PFSK-1 (cell line): Measurements from ENCODE around the gene BBS10.

Source experiments
- FOXP2 ChIP-seq: optimal IDR thresholded peaks from 2 replicates; pipeline ENCODE3; 2011; ENCODE audit warnings: borderline replicate concordance, control low read depth, inconsistent platforms; ENCODE audit not compliant: insufficient read depth; ENCODE audit errors: extremely low read length, extremely low read depth
- POLR2AphosphoS5 ChIP-seq: IDR thresholded peaks from 2 replicates; pipeline ENCODE4 v1.6.1; 2012; ENCODE audit warnings: low read depth, mild to moderate bottlenecking, control low read depth, low read length, moderate library complexity
- SIN3A ChIP-seq: IDR thresholded peaks from 2 replicates; pipeline ENCODE4 v1.6.1; 2012; ENCODE audit warnings: mild to moderate bottlenecking, low read length, moderate library complexity, borderline replicate concordance; ENCODE audit not compliant: insufficient read depth
- TAF1 ChIP-seq: IDR thresholded peaks from 2 replicates; pipeline ENCODE4 v1.6.1; 2012; ENCODE audit warnings: low read length, control low read depth, borderline replicate concordance; ENCODE audit not compliant: insufficient read depth
- TF ChIP-seq, protein P1 (sequence below), 2 experiments: IDR thresholded peaks; 2 replicates each; pipeline versions ENCODE4 v1.6.1 to v1.8.0; 2011 to 2012; ENCODE audit warnings: low read depth in 2 of 2, low read length in 2 of 2, control low read depth in 1 of 2, inconsistent platforms in 1 of 2, mild to moderate bottlenecking in 1 of 2, moderate library complexity in 1 of 2; ENCODE audit not compliant: insufficient read depth in 1 of 2

The BBS10 gene

DNA sequence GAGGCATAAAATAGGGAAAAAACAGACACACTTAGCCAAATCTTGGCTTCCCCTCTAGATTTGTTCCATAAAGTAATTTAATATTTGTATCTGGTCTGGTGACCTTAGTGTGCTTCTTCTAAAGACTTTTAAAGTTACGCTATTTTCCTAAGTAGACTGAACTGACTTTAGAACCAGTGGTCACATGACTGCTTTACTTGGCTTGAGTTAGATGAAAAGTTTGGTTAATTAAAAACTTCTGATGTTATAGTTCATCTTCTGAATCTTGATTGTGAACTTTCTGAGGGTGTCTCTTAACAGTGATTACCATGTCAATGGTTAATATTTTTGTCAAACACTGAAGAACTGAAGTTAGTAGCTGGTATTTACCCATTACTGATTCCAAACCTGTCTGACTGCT, 2.6 kb downstream of the BBS10 start:
- TF ChIP-seq, protein P1, sequence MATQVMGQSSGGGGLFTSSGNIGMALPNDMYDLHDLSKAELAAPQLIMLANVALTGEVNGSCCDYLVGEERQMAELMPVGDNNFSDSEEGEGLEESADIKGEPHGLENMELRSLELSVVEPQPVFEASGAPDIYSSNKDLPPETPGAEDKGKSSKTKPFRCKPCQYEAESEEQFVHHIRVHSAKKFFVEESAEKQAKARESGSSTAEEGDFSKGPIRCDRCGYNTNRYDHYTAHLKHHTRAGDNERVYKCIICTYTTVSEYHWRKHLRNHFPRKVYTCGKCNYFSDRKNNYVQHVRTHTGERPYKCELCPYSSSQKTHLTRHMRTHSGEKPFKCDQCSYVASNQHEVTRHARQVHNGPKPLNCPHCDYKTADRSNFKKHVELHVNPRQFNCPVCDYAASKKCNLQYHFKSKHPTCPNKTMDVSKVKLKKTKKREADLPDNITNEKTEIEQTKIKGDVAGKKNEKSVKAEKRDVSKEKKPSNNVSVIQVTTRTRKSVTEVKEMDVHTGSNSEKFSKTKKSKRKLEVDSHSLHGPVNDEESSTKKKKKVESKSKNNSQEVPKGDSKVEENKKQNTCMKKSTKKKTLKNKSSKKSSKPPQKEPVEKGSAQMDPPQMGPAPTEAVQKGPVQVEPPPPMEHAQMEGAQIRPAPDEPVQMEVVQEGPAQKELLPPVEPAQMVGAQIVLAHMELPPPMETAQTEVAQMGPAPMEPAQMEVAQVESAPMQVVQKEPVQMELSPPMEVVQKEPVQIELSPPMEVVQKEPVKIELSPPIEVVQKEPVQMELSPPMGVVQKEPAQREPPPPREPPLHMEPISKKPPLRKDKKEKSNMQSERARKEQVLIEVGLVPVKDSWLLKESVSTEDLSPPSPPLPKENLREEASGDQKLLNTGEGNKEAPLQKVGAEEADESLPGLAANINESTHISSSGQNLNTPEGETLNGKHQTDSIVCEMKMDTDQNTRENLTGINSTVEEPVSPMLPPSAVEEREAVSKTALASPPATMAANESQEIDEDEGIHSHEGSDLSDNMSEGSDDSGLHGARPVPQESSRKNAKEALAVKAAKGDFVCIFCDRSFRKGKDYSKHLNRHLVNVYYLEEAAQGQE (IDR thresholded peaks at IDR 0.05; ENCODE audit: insufficient read depth in 1 of 2, low read depth in 2 of 2, low read length in 2 of 2), result no peak
- TF ChIP-seq SIN3A (no peak), POLR2AphosphoS5 (no peak), TAF1 (no peak), FOXP2 (no peak)

DNA sequence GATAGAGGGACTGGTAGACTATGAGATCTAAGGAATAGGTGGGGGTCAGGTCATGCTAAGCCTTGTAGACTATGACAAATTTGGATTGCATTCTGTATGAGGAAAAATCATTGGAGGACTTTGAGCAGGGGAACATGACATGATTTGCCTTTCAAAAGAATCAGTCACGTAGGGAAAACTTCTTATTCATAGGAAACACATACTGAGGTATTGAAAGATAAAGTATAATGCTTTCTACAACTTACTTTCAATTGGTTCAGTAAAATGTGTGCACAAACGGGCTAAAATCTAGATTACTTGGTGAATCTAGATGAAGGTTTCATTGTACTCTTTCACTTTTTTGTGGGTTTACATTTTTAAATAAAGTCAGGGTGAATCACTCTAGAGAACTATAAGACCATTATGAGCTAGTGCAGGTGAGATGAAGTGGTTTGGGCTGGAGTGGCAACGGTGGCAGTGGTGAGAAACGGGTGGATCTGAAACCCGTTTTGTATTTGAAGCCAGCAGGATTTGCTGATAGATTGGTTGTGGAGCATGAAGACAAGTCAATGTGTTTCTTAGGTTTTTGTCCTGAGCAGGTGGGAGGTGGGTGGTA, 6.7 kb downstream of the BBS10 start:
- TF ChIP-seq FOXP2 (no peak), TAF1 (no peak), SIN3A (no peak), POLR2AphosphoS5 (no peak)
- TF ChIP-seq, protein P1 (IDR thresholded peaks at IDR 0.05; ENCODE audit: insufficient read depth in 1 of 2, low read depth in 2 of 2, low read length in 2 of 2), result no peak

- TF ChIP-seq TAF1, result no peak
- TF ChIP-seq, protein P1 (IDR thresholded peaks at IDR 0.05; ENCODE audit: insufficient read depth in 1 of 2, low read depth in 2 of 2, low read length in 2 of 2), result no peak
- TF ChIP-seq FOXP2, result no peak
- no peak for TF ChIP-seq POLR2AphosphoS5
- no peak for TF ChIP-seq SIN3A
These were observed 7.4 kb downstream of the BBS10 start for GRCh38 chr12:76340680-76341435.

GRCh38 chr12:76337583-76337982, 10.6 kb downstream of the BBS10 start:
- TF ChIP-seq, protein P1 (IDR thresholded peaks at IDR 0.05; ENCODE audit: insufficient read depth in 1 of 2, low read depth in 2 of 2, low read length in 2 of 2), result no peak
- TF ChIP-seq TAF1, result no peak
- TF ChIP-seq FOXP2, result no peak
- no peak for TF ChIP-seq POLR2AphosphoS5
- no peak for TF ChIP-seq SIN3A
